HEK293T (cell line): ENCODE results near the gene ATG4D.

Experiments
- FOXA1 ChIP-seq: fragments of 450-650 bp; IDR thresholded peaks from 2 replicates; pipeline ENCODE4 v1.6.1; 2016; ENCODE audit warnings: mild to moderate bottlenecking
- FOXK2 ChIP-seq: fragments of 450-650 bp; IDR thresholded peaks from 2 replicates; pipeline ENCODE4 v1.6.1; 2016; ENCODE audit warnings: mild to moderate bottlenecking
- FOXM1 ChIP-seq: fragments of 450-650 bp; IDR thresholded peaks from 2 replicates; pipeline ENCODE4 v1.6.1; 2017; ENCODE audit warnings: mild to moderate bottlenecking, borderline replicate concordance
- L3MBTL2 ChIP-seq: fragments of 450-650 bp; conservative IDR thresholded peaks from 2 replicates; pipeline ENCODE4 v1.6.1; 2016; ENCODE audit warnings: mild to moderate bottlenecking
- NFRKB ChIP-seq: fragments of 450-650 bp; IDR thresholded peaks from 2 replicates; pipeline ENCODE4 v1.6.1; 2016; ENCODE audit warnings: mild to moderate bottlenecking, moderate library complexity
- PKNOX1 ChIP-seq: fragments of 450-650 bp; IDR thresholded peaks from 2 replicates; pipeline ENCODE4 v1.6.1; 2016
- SP1 ChIP-seq: fragments of 450-650 bp; IDR thresholded peaks from 2 replicates; pipeline ENCODE4 v1.6.1; 2017
- SUZ12 ChIP-seq: fragments of 450-650 bp; IDR thresholded peaks from 2 replicates; pipeline ENCODE4 v1.6.1; 2016; ENCODE audit warnings: mild to moderate bottlenecking
- TARDBP ChIP-seq: fragments of 450-650 bp; IDR thresholded peaks from 2 replicates; pipeline ENCODE4 v1.6.1; 2016
- ZNF384 ChIP-seq: fragments of 450-650 bp; IDR thresholded peaks from 2 replicates; pipeline ENCODE4 v1.6.1; 2016

- no peak for TF ChIP-seq FOXM1
- TF ChIP-seq SP1, result no peak
- no peak for TF ChIP-seq SUZ12
- no peak for TF ChIP-seq TARDBP
- no peak for TF ChIP-seq PKNOX1
- no peak for TF ChIP-seq NFRKB
- TF ChIP-seq ZNF384, result no peak
- TF ChIP-seq L3MBTL2, result no peak
- no peak for TF ChIP-seq FOXA1
- TF ChIP-seq FOXK2, result no peak
Measured at GRCh38 chr19:10602330-10603083, 58.8 kb downstream of the ATG4D start.
